Stimulated activated effector memory CD8-positive, alpha-beta T cell treated with anti-CD3 and anti-CD28 coated beads, Interleukin-12 subunit alpha, Interleukin-12 subunit beta, amount 100 ng/mL, for 72 hours (primary cell): ENCODE measurements around the gene EIPR1.
A peak's percentile ranks its signal among the peaks of the same experiment; 100 is the strongest.

Experiments used
- ATAC-seq: fragments of 150-1000 bp; cut with Tn5 transposase; 2 replicates; pipeline ENCODE4 v1.10.0; 2021
- DNase-seq, 2 donors: peaks; one replicate each; pipeline ENCODE4 v3.0.0; 2021 to 2022; ENCODE audit warnings: low spot score in 2 of 2
- H3K27ac Mint-ChIP-seq: one replicate; pipeline ENCODE4 v1.8.0; 2022; ENCODE audit warnings: mild to moderate bottlenecking, mixed read lengths
- H3K36me3 Mint-ChIP-seq: one replicate; pipeline ENCODE4 v1.8.0; 2022; ENCODE audit warnings: mild to moderate bottlenecking, mixed read lengths
- H3K4me1 Mint-ChIP-seq: one replicate; pipeline ENCODE4 v1.8.0; 2022; ENCODE audit warnings: mixed read lengths
- H3K4me3 Mint-ChIP-seq: one replicate; pipeline ENCODE4 v1.8.0; 2022; ENCODE audit warnings: mild to moderate bottlenecking, mixed read lengths
- H3K9me3 Mint-ChIP-seq: one replicate; pipeline ENCODE4 v1.8.0; 2022; ENCODE audit warnings: mixed read lengths

Gene EIPR1

GRCh38 chr2:3277050-3277747 lies 100.4 kb downstream of the EIPR1 start:
- Mint-ChIP-seq H3K9me3 (peaks cover 5% of the 10 kb centered on the region), H3K4me3 (no peak overlapping the region), H3K27ac (no peak overlapping the region), H3K4me1 (peaks cover 27% of the 10 kb centered on the region), H3K36me3 (peaks cover 7% of the 10 kb centered on the region)
- DNase-seq (no peak), ATAC-seq (no peak)

DNA sequence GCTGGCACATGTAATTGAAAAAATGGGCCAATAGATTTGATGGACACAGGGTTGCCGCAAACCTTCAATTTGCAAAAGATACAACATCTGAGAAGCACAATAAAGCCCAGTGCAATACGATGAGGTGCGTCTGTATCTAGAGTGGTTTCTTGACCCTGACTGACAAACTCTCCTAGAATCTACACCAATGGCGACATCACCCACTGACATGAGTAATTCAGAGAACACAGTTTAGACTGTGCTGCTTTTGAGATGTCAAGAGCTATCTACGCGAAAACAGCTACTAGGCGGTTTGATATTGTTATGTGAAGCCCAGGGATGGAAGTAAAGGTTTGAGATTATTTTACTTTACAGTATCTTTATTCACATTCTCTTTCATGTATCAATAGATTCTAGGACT lies 104.9 kb downstream of the EIPR1 start:
- H3K4me3 Mint-ChIP-seq = no peak overlapping the region
- H3K4me1 Mint-ChIP-seq = peaks cover 13% of the 10 kb centered on the region
- ATAC-seq (peak; percentile 75), DNase-seq (no peak)
- H3K9me3 Mint-ChIP-seq = peaks cover 5% of the 10 kb centered on the region
- no peaks in the 10 kb centered on the region for H3K36me3 Mint-ChIP-seq
- no peak overlapping the region for H3K27ac Mint-ChIP-seq

- no peak for DNase-seq
- no peak for ATAC-seq
- H3K4me1 Mint-ChIP-seq = peaks cover 32% of the 10 kb centered on the region
- no peak overlapping the region for H3K4me3 Mint-ChIP-seq
- no peak overlapping the region for H3K27ac Mint-ChIP-seq
- H3K36me3 Mint-ChIP-seq = no peaks in the 10 kb centered on the region
- H3K9me3 Mint-ChIP-seq = peaks cover 5% of the 10 kb centered on the region
Observed at GRCh38 chr2:3270095-3270478, 107.5 kb downstream of the EIPR1 start.

DNA sequence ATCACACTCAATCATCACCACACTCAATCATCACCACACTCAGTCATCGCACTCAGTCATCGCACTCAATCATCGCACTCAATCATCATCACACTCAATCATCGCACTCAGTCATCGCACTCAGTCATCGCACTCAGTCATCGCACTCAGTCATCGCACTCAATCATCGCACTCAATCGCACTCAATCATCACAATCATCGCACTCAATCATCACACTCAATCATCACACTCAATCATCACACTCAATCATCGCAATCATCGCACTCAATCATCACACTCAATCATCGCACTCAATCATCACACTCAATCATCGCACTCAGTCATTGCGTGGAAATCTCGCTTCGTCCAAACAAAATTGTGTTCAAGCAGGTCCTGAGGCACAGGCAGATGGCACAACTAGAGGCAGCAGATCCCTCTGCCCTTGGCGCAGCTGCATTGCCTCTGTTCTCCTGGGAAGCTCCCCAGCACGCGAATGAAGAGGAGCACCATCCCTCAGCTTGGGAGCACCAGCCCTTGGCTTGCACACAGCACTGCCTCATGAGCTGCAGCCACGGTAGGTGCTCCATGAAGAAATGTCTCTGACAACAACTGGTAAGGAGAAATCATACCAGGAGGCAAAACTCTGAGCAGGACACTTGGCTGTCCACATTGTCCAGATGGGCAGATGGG lies 108.1 kb downstream of the EIPR1 start:
- H3K36me3 Mint-ChIP-seq = no peaks in the 10 kb centered on the region
- DNase-seq (no peak), ATAC-seq (no peak)
- H3K4me3 Mint-ChIP-seq = no peak overlapping the region
- H3K4me1 Mint-ChIP-seq = peaks cover 35% of the 10 kb centered on the region
- no peak overlapping the region for H3K27ac Mint-ChIP-seq
- H3K9me3 Mint-ChIP-seq = peaks cover under 1% of the 10 kb centered on the region

- no peak overlapping the region for H3K27ac Mint-ChIP-seq
Observed at GRCh38 chr2:3268705-3269029, 109.0 kb downstream of the EIPR1 start.

GRCh38 chr2:3267869-3268704 lies 109.5 kb downstream of the EIPR1 start:
- Mint-ChIP-seq H3K4me3 (no peak overlapping the region), H3K4me1 (peaks cover 29% of the 10 kb centered on the region), H3K36me3 (no peaks in the 10 kb centered on the region), H3K9me3 (no peaks in the 10 kb centered on the region), H3K27ac (no peak overlapping the region)
- no peak for DNase-seq
- peak; percentile 32 for ATAC-seq

More at GRCh38 chr2:3268705-3269029, 109.0 kb downstream of the EIPR1 start:
- Mint-ChIP-seq H3K36me3 (no peaks in the 10 kb centered on the region), H3K4me3 (no peak overlapping the region), H3K4me1 (peaks cover 30% of the 10 kb centered on the region), H3K9me3 (no peaks in the 10 kb centered on the region)
- DNase-seq (no peak), ATAC-seq (no peak)

- Mint-ChIP-seq H3K4me3 (no peak overlapping the region), H3K27ac (peak overlapping the region; percentile 79), H3K4me1 (peaks cover 32% of the 10 kb centered on the region), H3K36me3 (no peaks in the 10 kb centered on the region), H3K9me3 (no peaks in the 10 kb centered on the region)
- ATAC-seq (no peak), DNase-seq (no peak)
Observed at GRCh38 chr2:3266925-3267867, 110.4 kb downstream of the EIPR1 start.

DNA sequence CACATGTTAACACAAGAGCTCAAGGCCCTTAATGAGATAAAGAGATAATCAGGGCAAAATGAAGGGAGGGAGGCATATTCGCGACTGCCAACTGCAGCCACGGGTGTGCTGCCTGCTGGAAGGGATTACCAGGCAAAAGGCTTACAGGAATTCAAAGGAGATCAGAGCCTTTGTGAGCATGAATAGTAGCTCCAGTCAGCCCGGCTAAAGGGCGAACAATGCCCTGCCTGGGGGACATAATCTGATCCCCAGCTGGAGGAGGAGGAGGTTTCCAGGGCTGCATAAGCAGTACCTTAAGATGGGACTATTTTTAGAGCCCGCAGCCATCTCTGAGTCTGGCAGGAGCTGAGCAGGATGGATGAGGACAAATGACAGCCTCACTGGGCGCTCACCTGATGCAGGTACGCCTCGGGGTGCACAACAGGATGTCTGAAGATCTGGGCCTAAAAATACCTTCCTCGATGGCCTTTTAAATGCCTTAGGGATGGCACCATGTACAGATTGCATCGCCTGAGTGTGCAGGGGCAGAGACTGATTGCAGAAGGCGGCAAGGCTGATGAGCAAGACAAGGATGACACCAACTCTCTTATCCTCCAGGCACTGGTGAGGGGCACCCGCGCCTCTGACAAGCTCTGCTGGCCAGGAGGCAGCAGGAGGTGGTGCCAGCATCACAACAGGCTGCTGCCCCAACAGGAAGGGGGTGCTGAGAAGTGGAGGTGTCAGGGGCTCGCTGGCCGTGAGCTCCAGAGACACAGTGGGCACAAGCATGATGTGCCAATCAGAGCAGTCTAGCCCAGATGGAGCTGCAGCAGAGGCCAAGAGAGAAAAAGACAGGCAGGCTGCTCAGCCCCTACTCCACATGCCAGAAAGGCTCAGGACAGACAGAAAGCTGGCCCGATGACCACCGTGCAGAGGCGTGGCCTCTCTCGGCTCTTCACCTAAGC lies 111.4 kb downstream of the EIPR1 start:
- ATAC-seq (no peak), DNase-seq (no peak)
- no peaks in the 10 kb centered on the region for H3K36me3 Mint-ChIP-seq
- H3K4me3 Mint-ChIP-seq = no peak overlapping the region
- peak overlapping the region; percentile 79 for H3K27ac Mint-ChIP-seq
- H3K9me3 Mint-ChIP-seq = no peaks in the 10 kb centered on the region
- peaks cover 30% of the 10 kb centered on the region for H3K4me1 Mint-ChIP-seq

DNA sequence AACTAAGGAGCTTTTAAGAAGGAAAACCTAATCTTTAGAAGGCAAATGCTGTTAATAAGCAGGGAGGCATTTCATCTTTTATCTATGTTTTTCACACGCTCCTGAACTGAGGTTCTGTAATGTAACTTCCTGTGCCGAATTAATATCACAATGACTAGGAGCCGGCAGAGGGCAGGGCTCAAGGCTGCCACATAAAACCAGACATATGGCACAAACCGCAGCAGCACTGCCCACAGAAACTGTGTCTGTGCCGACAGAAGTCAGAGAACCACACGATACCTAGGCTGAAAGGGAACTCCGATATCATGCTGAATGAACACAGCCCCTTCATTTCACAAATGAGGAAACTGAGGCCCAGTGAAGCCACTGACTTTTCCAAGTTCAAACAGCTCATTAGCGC lies 112.1 kb downstream of the EIPR1 start:
- H3K4me1 Mint-ChIP-seq = peaks cover 30% of the 10 kb centered on the region
- no peak for ATAC-seq
- H3K4me3 Mint-ChIP-seq = no peak overlapping the region
- no peaks in the 10 kb centered on the region for H3K9me3 Mint-ChIP-seq
- no peaks in the 10 kb centered on the region for H3K36me3 Mint-ChIP-seq
- H3K27ac Mint-ChIP-seq = peak overlapping the region; percentile 79
- no peak for DNase-seq

DNA sequence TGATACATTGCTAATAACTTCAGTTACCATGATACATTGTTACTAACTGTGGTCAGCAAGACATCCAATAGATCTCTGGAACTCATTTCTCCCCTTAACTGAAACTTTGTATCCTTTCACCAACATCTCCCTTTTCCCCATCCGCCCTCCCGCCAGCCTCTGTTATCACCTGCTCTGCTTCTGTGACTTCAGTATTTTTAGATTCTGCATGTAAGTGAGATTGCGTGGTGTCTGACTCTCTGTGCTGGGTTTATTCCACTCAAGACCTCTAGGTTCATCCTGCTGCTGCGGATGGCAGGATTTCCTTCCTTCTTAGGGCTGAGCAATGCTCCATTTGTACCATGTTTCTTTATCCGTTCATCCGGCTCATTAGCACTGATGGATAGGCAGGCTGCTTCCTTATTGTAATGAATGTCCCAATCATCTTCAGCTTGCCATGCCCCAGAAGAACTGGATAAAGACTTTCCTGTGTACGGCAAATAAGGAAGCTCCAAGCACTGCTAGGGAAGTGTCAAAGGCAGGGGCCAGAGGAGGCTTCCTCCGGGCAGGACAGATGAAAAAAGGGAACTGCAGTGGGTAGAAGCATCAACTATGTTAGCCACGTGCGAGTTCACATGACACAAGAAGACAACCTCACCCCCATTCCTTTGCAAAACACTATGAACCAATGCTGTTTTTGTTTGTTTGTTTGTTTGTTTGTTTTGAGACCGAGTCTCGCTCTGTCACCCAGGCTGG lies 113.4 kb downstream of the EIPR1 start:
- no peak for DNase-seq
- ATAC-seq = no peak
- H3K9me3 Mint-ChIP-seq = no peaks in the 10 kb centered on the region
- no peak overlapping the region for H3K4me3 Mint-ChIP-seq
- no peaks in the 10 kb centered on the region for H3K36me3 Mint-ChIP-seq
- H3K4me1 Mint-ChIP-seq = peaks cover 31% of the 10 kb centered on the region
- H3K27ac Mint-ChIP-seq = peak overlapping the region; percentile 63

- ATAC-seq (no peak), DNase-seq (no peak)
- Mint-ChIP-seq H3K36me3 (no peaks in the 10 kb centered on the region), H3K4me1 (peaks cover 36% of the 10 kb centered on the region), H3K4me3 (no peak overlapping the region), H3K27ac (no peak overlapping the region), H3K9me3 (no peaks in the 10 kb centered on the region)
Observed at GRCh38 chr2:3263487-3263886, 114.1 kb downstream of the EIPR1 start.

DNA sequence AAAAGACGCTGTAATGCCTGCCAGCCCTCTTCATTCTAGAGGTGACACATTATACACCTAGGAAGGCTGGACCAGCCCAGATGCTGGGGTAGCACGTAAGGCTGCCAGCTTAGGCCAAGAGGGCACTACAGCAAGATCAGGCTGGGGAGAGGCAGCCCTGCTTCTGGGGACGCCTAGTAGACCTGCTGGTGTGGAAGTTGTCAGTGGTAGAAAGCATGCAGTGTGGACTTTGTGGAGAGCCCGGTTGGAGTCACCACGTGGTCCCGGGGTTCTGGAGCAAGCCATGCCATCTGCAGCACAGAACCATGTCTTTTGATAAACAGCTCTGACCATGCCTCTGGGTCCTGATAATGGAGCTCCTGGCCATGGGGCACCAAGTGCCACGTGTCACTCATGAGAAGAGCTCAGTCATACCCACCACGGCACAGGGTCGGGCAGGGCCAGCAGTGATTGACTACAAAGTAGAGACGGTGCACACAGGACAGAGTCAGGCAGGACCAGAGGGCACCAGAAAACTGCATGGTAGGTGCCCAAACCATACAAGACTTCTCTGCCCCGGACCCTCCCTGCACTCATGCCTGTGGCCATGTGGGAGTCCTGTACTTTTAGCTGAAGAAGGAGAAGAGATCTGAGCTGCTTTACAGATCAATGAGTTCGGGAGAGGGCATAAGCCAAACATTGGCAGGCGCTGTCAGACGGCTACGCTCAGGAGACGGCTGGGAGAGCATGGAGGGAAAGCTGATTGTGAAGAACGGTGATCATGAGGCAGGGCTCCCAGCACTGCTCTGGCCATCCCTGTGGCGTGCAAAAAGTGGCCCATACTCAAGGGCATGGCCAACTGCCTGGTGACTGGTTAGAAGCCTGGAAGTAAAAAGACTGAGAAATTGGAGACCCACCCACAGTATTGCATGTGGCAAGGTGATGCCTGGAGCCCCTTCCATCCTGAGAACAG lies 114.9 kb downstream of the EIPR1 start:
- DNase-seq (no peak), ATAC-seq (no peak)
- H3K27ac Mint-ChIP-seq = no peak overlapping the region

GRCh38 chr2:3261511-3261910 lies 116.1 kb downstream of the EIPR1 start:
- H3K9me3 Mint-ChIP-seq = no peaks in the 10 kb centered on the region
- ATAC-seq = no peak
- peaks cover 31% of the 10 kb centered on the region for H3K4me1 Mint-ChIP-seq
- no peak for DNase-seq
- H3K4me3 Mint-ChIP-seq = no peak overlapping the region
- no peak overlapping the region for H3K27ac Mint-ChIP-seq
- H3K36me3 Mint-ChIP-seq = peaks cover 5% of the 10 kb centered on the region

More for the DNA sequence above, 114.9 kb downstream of the EIPR1 start:
- H3K9me3 Mint-ChIP-seq = no peaks in the 10 kb centered on the region
- H3K4me1 Mint-ChIP-seq = peaks cover 36% of the 10 kb centered on the region
- H3K4me3 Mint-ChIP-seq = no peak overlapping the region
- peaks cover 3% of the 10 kb centered on the region for H3K36me3 Mint-ChIP-seq
